ENCODE data around the gene HSPE1.

GRCh38 chr2:197453914-197454398, 46.2 kb upstream of the HSPE1 start:
- TF ChIP-seq CTCF (IDR thresholded peaks at IDR 0.05) (no peak), MAFK (IDR thresholded peaks at IDR 0.05; ENCODE audit: partially characterized antibody) (no peak), MYC (IDR thresholded peaks at IDR 0.05; ENCODE audit: borderline replicate concordance, low read length) (no peak), USF2 (IDR thresholded peaks at IDR 0.05) (no peak), RFX5 (IDR thresholded peaks at IDR 0.05) (no peak), ZC3H11A (IDR thresholded peaks at IDR 0.05) (no peak), MAX (IDR thresholded peaks at IDR 0.05) (no peak; the same call in 1 of the 2 replicates)

All from A549 (cell line).